Fibroblast of peridontal ligament (primary cell): Measurements from ENCODE around the gene GGNBP2.

ENCODE experiments used
- DNase-seq: peaks from one replicate; pipeline ENCODE4 v3.0.0-alpha.2; 2010; ENCODE audit errors: extremely low read depth

GGNBP2 gene

GRCh38 chr17:36514856-36515255 is 29.9 kb upstream of the GGNBP2 start:
- DNase-seq: no peak

- DNase-seq: no peak
Measured at GRCh38 chr17:36515837-36516236, 28.9 kb upstream of the GGNBP2 start.

DNA sequence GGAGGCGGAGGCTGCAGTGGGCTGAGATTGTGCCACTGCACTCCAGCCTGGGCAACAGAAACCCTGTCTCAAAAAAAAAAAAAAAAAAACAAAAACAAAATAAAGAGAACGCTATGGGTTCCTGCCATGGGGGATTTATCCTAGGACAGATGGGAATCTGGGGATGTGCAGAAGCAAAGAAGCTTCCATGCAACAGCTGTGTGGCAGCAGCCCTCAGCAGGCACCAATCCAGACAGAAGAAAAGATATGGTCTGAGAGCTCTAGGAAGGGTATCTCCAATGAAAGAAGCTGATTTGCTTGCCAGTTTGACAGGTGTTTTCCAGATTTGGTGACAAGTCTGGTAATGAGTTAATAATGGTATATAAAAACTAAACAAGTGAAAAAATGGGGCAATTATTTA is 21.6 kb upstream of the GGNBP2 start:
- DNase-seq: no peak

- DNase-seq: no peak
Measured at GRCh38 chr17:36524428-36524876, 20.3 kb upstream of the GGNBP2 start.

DNA sequence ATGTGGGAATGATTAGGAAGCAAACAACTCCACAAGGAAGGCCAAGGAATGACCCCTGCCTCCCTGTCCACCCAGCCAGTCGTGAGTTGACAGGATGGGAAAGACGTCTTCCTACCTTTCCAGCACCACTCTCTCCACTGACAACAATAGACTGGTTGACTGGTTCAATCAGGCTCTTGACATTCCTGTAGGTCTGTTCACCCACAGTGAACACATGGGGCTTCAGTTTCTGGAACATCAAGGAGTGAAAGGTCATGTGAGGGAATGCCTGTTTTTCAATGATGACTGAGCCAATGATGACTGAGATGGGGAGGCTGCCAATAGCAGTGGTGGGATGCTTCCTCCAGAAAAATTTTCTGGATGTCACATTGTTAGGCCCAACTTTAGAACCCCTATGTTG is 19.6 kb upstream of the GGNBP2 start:
- DNase-seq: no peak

DNA sequence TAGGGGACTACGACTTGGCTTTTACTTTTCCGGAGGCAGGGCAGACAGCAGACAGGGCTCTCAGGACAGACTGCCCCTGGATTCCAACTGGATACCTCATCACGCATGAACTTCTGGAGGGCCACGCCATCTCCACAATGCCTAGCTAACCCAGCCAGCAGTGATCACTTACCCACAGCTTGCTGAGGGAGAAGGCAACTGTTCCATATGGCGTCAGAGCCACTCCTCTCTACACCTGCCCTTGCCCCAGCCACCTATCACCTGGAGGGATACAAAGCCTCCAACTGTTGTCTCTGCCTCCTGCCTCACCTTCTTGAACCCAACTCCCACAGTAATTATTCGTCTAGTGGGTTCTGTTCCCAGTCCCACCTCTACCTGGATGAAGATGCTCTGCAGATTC is 18.8 kb upstream of the GGNBP2 start:
- no peak for DNase-seq

- DNase-seq: no peak
Measured at GRCh38 chr17:36527621-36528250, 17.0 kb upstream of the GGNBP2 start.

DNA sequence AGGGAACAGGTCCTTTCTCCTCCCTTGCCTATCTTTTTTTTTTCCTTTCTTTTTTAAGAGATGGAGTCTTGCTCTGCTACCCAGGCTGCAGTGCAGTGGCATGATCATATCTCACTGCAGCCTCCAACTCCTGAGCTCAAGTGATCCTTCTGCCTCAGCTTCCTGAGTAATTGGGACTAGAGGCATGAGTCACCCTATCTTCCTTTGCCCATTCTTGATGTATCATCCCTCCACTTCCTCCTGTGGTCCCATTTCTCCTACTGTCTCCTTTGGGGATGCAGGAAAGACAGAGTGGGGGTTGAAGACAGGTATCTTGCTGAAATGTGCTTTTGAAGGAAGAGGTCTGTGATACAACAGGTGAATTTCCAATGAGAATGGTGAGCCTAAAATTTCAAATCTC is 15.6 kb upstream of the GGNBP2 start:
- DNase-seq: peak; percentile 19

- no peak for DNase-seq
Measured at GRCh38 chr17:36532435-36532975, 12.2 kb upstream of the GGNBP2 start.

DNA sequence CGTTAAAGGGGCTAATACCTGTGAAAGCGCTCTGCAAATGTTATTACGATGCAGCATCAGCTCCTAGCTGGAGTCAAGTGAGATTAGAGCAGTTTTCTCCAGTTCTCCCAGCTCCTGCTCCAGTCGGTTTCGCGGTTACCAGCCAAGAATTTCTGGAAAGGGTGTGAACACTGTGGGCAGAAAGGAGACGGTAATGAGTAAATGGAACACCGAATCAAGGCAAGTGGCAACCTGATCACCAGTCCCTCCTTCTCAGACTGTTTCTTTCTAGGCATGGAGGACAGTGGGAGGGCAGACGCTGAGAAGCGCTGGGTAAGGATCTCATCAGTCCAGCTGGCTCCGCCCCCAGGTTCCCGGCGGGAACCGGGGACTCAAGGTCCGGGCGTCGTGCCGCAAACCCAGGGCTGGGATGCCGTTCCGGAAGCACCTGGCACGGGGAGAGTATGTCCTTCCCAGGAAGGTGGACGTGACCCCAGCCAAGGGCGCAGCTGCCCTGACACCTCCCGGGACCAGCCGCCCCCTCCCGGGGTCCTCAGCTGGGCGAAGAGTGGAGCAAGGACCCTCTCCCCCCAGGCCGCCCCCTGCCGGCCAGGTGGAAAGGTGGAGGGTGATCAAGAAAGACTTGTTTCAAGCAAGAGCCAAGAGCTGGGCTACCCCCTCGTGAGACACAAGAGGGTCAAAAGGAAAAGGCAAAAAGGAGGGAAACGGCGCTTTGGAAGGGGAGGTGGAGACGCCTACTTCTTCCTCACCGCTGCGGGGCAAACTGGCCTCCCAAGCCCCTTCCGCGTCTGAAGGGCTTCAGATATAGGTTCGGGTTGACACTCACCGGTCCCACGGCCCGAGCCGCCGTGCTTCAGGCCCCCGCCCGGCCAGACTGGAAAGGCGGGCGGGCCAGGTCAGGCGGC is 10.5 kb upstream of the GGNBP2 start:
- DNase-seq: peak; percentile 39

DNA sequence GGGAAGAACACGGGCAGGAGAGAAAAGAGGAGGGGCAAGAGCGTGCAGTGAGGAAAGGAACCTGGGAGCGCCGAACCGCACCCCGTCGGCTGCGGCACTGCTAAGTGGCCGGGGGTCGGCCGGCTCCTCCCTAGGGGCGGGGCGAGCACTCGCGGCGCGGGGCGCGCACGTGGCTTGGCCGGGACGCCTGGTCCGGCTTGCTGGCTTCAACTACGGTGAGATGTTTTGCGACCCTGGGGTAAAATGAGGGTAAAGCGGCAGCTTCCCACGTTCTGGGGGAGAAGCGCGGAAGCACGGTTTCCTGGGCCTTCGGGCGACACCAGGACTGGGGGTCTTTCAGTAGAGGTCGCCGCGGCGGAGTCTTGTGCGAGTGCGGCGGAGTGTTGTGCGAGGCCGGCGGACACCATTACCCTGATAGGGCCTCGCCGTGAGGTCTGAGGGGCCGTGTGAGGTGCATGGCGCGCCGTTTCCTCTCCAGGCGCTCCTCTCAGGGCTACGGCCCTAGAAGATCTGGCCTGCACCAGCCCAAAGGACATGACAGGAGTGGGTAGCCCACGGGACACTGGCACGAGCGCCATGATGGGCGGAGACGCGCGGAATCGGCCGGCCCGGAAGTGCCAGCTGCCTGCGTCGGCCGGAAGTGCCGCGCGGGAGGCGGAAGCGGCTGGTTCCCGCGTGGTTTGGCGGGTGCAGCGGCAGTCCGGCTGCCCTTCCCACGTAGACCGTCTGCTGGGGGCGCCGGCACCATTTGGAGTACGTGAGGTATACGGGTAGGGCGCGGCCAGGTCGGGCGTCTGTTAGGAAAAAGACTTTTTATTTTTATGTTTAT is 9.7 kb upstream of the GGNBP2 start, which contains the start of the genes MYO19 and PIGW:
Gene MYO19, minus strand, starts transcription at position 29 of the 829 bp plus-strand sequence. CDS start 2,330 bp downstream, outside the sequence.
Gene PIGW, plus strand, starts transcription at position 148 of the 829 bp plus-strand sequence. CDS start 2,115 bp downstream, outside the sequence.
- DNase-seq: peak; percentile 81

DNA sequence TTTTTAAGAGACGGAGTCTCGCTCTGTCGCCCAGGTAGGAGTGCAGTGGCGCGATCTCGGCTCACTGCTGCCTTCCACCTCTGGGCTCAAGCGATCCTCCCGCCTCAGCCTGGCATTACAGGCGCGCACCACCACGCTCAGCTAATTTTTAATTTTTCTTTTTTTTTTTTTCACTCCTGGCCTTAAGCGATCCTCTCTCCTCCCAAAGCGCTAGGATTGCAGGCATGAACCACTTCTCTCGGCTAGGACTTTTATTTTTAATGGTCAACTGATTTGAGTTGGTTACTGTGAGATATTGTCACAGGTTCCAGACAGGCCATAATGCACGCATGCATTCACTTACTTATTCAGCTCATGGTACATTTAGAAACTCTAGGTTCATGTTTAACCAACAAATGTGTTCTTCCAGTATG is 9.0 kb upstream of the GGNBP2 start:
- DNase-seq: no peak

DNA sequence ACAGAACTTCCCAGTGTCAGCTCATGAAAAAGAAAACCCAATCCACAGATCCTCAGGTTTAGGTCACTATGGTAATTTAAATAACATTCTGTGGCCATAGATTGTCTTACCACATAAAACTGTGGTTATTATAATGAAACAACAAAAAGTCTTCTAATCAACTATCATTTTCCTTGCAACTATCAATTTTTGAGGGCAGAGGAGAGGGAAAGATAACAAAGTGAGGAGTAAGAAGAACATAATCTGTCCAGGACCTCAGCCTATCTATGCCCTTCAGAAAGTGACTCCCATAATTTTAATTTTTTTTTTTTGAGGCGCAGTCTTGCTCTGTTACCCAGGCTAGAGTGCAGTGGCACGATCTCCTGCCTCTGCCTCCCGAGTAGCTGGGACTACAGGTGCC is 4.0 kb upstream of the GGNBP2 start:
- no peak for DNase-seq

DNA sequence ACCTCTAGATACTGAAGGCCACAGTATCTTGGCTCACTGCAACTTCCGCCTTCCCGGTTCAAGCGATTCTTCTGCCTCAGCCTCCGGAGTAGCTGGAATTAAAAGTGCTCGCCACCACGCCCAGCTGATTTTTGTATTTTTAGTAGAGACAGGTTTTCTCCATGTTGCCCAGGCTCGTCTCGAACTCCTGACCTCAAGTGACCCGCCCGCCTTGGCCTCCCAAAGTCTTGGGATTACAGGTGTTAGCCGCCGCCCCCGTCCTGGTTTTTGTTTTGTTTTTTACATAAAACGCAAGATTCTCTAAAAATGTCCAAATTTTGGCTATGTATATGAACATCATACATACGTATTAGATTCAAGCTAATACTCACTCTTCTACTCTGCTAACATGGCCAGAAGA is 2.0 kb upstream of the GGNBP2 start:
- DNase-seq: no peak

GRCh38 chr17:36544044-36544306 is 744 bp upstream of the GGNBP2 start:
- peak; percentile 61 for DNase-seq

DNA sequence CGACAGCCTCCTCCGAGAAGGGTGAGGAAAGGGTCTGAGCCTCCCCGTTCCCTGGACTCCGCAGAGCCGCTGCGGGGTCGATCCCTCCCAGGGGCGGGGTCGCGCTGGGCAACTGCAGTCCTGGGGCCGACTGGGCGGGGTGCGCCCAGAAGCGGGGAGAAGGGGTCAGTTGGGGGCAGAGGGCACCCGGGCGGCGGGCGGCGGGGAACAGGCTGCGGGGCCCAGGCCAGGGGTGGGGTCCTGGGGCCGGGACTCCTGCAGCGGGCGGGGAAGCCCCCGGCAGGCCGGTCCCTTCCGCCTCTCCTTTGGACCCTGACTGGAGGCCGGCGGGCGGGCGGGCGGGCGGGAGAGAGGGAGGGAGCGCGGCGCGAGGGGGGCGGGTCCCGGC is 352 bp downstream of the GGNBP2 start:
- DNase-seq: no peak

- DNase-seq: peak; percentile 97
Measured at GRCh38 chr17:36545465-36546417, 1.0 kb downstream of the GGNBP2 start.

- no peak for DNase-seq
Measured at GRCh38 chr17:36546418-36547093, 1.8 kb downstream of the GGNBP2 start.

DNA sequence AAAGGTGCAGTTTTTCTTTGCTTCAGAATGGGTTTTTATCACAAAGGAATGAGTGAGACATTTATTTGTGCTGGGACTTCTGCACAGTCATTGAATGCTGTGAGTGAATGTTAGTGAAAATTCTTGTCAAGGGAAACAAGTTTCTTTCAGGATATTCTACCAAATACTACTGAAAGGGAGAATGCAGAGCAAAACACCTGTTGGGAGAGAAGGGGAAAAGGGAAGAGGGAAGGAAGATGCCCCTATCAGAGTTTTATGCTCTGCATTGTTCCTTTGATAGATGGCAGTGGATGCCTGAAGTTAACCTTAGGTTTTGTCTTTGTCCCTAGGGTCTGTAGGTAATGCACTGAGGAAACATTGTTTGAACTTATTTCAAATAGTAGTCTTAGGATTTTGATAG is 3.1 kb downstream of the GGNBP2 start:
- no peak for DNase-seq
